ENCODE results near the gene SARDH. TPM values are rescaled to one million over a fixed set of nuclear protein-coding genes. Genes with fewer than 3 reads are reported as not detected.

Gene SARDH
- polyA plus RNA-seq, 2 donors = 0.20 TPM

DNA sequence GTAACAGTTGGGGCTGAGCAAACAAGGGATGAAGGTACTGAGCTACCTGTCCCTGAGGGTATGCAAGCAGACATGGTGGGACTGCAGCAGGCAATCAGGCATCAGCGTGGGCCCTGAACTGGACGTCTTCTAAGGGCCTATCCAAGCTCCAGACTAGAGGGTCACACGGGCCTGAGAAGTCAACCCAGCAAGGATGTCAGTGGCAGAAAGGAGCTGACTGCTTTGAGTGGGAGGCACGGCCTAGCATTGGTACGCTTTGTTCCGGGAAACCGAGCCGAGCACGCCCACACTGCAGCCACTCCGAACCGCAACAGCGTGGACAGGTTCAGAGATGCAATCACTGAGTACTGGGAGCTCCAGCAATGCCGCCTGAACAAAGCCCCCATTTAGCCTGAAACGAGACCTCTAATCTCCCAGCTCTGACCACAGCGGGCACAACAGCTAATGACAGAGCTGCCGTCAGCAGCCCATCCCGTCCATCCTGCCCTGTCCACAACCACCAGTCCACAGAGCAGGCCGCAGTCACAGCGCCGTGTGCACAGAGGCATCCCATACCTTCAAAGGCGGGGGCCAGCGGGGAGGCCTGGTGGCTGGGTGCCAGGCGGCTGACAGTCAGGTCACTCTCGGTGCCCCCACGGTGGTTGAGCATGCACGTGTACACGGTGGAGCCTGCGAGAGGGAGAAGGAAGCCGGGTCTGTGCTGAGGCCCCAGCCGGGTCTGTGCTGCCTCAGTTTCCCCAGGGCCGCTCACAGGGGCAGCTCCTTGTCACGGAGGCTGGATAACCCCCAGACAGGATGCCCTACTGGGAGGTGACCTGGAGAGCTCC lies 44.2 kb downstream of the SARDH start:
- H3K27me3 ChIP-seq (ENCODE audit: control insufficient read depth in 1 of 2, insufficient read depth in 2 of 2, low read length in 2 of 2) = no peaks in the 10 kb centered on the region
- H3K4me3 ChIP-seq (ENCODE audit: low read depth in 1 of 2, low read length in 2 of 2) = no peak overlapping the region
- H3K27ac ChIP-seq (ENCODE audit: low read depth in 2 of 2, low read length in 1 of 2) = no peak overlapping the region
- no peaks in the 10 kb centered on the region for H3K9me3 ChIP-seq (ENCODE audit: control insufficient read depth in 2 of 2, insufficient read depth in 1 of 2, low read depth in 1 of 2, low read length in 1 of 2)
- H3K4me1 ChIP-seq (ENCODE audit: control insufficient read depth in 2 of 2, insufficient read depth in 2 of 2, low read length in 1 of 2) = no peaks in the 10 kb centered on the region
- no peaks in the 10 kb centered on the region for H3K36me3 ChIP-seq (ENCODE audit: control insufficient read depth in 2 of 2, insufficient read depth in 2 of 2, low read length in 1 of 2)
- 90 to 91% methylated on average over 28 to 32 of the region's 32 CpGs for WGBS, 2 donors

DNA sequence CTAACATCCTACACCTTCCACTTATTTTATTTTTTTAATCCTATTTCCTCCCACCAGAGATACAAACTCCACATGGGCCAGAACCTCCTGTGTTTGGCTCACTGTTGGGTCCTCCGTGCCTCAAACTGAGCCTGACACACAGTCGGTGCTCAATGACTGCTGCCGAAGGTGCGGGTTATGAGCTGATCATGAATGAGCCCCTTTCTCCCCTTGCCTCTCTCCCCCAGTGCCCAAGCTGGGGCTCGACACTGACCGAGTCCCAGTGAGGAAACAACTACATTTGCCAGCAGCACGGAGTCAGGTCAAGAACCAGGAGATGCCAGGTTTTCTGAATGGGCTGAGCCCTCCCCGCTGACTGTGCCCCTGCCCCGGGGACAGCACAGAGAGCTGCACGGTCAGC lies 45.0 kb downstream of the SARDH start:
- Histone ChIP-seq H3K9me3 (ENCODE audit: control insufficient read depth in 2 of 2, insufficient read depth in 1 of 2, low read depth in 1 of 2, low read length in 1 of 2) (peaks cover 0 to 2% of the 10 kb centered on the region in 2 donors), H3K4me1 (ENCODE audit: control insufficient read depth in 2 of 2, insufficient read depth in 2 of 2, low read length in 1 of 2) (no peaks in the 10 kb centered on the region), H3K27me3 (ENCODE audit: control insufficient read depth in 1 of 2, insufficient read depth in 2 of 2, low read length in 2 of 2) (no peaks in the 10 kb centered on the region), H3K27ac (ENCODE audit: low read depth in 2 of 2, low read length in 1 of 2) (no peak overlapping the region), H3K4me3 (ENCODE audit: low read depth in 1 of 2, low read length in 2 of 2) (no peak overlapping the region), H3K36me3 (ENCODE audit: control insufficient read depth in 2 of 2, insufficient read depth in 2 of 2, low read length in 1 of 2) (no peaks in the 10 kb centered on the region)
- 93 to 95% methylated on average over 10 of the region's 10 CpGs for WGBS, 2 donors

DNA sequence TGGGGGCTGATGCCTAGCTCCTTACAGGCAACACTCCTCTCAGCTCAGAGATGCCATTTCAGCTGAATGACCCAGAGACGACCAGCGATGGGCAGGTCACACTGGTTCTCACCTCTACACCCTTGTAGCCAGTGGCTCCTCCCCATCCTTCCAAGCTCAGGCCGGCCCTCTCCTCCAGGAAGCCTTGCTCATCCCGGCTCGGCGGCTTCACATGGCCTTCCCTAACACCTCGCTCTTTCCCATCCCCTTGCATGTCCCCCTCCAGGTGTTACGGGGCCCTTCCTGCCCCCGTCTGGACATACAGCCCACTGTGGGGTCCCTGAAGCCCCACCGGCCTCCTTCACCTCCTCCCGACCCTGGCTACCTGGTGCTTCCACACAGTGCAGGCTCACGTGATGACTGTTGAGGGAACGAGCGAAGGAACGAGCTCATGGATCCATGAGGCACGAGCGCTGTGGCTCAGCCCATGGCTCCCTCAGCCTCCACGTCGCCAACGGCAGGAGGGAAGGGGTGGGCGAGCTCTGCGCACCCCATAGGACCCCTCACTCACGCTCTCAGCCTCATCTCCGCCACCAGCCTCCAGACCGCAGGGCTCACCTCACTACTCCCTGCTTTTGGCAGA lies 45.7 kb downstream of the SARDH start:
- H3K36me3 ChIP-seq (ENCODE audit: control insufficient read depth in 2 of 2, insufficient read depth in 2 of 2, low read length in 1 of 2) = no peaks in the 10 kb centered on the region
- no peak overlapping the region for H3K27ac ChIP-seq (ENCODE audit: low read depth in 2 of 2, low read length in 1 of 2)
- no peak overlapping the region for H3K4me3 ChIP-seq (ENCODE audit: low read depth in 1 of 2, low read length in 2 of 2)
- WGBS, 2 donors = 91 to 92% methylated on average over 25 of the region's 25 CpGs
- no peaks in the 10 kb centered on the region for H3K27me3 ChIP-seq (ENCODE audit: control insufficient read depth in 1 of 2, insufficient read depth in 2 of 2, low read length in 2 of 2)
- no peaks in the 10 kb centered on the region for H3K4me1 ChIP-seq (ENCODE audit: control insufficient read depth in 2 of 2, insufficient read depth in 2 of 2, low read length in 1 of 2)
- H3K9me3 ChIP-seq (ENCODE audit: control insufficient read depth in 2 of 2, insufficient read depth in 1 of 2, low read depth in 1 of 2, low read length in 1 of 2) = peaks cover 0 to 2% of the 10 kb centered on the region in 2 donors

DNA sequence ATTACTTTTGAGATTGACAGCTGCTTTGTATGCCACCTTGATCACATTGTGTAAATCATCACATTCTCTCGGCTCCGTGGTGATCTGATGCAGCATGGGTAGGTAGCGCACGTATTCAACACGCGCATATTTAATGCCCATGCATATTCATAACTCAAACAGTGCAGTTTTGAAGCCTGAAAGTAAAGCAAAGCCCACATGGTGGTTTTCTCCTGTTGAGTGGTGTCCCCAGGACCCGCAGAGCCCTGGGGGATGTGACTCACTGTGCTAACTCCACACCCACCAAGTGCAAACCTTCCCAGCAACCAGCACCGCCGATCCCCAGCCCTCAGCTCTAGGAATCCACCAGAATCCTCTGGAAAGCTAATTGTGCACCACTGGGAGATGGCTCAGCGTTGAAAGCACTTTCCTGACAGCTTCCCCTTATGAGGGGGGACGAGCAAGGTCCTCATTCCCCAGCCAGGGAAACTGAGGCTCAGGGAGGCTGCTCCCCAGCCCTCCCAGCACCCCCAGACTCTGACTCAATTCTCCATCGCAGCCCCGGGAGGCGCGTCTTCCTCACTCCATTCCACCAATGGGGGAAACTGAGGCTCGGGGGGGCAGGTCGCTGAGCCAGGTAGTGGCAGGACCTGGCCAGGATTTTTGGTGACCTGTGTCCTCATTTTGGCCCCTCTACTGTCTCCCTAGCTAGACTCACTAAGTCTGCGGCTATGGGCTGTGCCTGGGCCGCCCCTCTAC lies 46.4 kb downstream of the SARDH start:
- Histone ChIP-seq H3K27ac (ENCODE audit: low read depth in 2 of 2, low read length in 1 of 2) (no peak overlapping the region), H3K4me3 (ENCODE audit: low read depth in 1 of 2, low read length in 2 of 2) (no peak overlapping the region), H3K4me1 (ENCODE audit: control insufficient read depth in 2 of 2, insufficient read depth in 2 of 2, low read length in 1 of 2) (no peaks in the 10 kb centered on the region), H3K9me3 (ENCODE audit: control insufficient read depth in 2 of 2, insufficient read depth in 1 of 2, low read depth in 1 of 2, low read length in 1 of 2) (peaks cover 0 to 2% of the 10 kb centered on the region in 2 donors), H3K27me3 (ENCODE audit: control insufficient read depth in 1 of 2, insufficient read depth in 2 of 2, low read length in 2 of 2) (no peaks in the 10 kb centered on the region), H3K36me3 (ENCODE audit: control insufficient read depth in 2 of 2, insufficient read depth in 2 of 2, low read length in 1 of 2) (no peaks in the 10 kb centered on the region)
- 78 to 80% methylated on average over 19 of the region's 19 CpGs for WGBS, 2 donors

- Histone ChIP-seq H3K27me3 (ENCODE audit: control insufficient read depth in 1 of 2, insufficient read depth in 2 of 2, low read length in 2 of 2) (no peaks in the 10 kb centered on the region), H3K9me3 (ENCODE audit: control insufficient read depth in 2 of 2, insufficient read depth in 1 of 2, low read depth in 1 of 2, low read length in 1 of 2) (peaks cover 0 to 2% of the 10 kb centered on the region in 2 donors)
- 65 to 74% methylated on average over 4 of the region's 4 CpGs for WGBS, 2 donors
Observed at GRCh38 chr9:133691191-133691590, 47.0 kb downstream of the SARDH start.

GRCh38 chr9:133690081-133690561 lies 48.0 kb downstream of the SARDH start:
- Histone ChIP-seq H3K9me3 (ENCODE audit: control insufficient read depth in 2 of 2, insufficient read depth in 1 of 2, low read depth in 1 of 2, low read length in 1 of 2) (peaks cover 0 to 2% of the 10 kb centered on the region in 2 donors), H3K4me1 (ENCODE audit: control insufficient read depth in 2 of 2, insufficient read depth in 2 of 2, low read length in 1 of 2) (no peaks in the 10 kb centered on the region), H3K4me3 (ENCODE audit: low read depth in 1 of 2, low read length in 2 of 2) (no peak overlapping the region), H3K27me3 (ENCODE audit: control insufficient read depth in 1 of 2, insufficient read depth in 2 of 2, low read length in 2 of 2) (no peaks in the 10 kb centered on the region), H3K36me3 (ENCODE audit: control insufficient read depth in 2 of 2, insufficient read depth in 2 of 2, low read length in 1 of 2) (no peaks in the 10 kb centered on the region), H3K27ac (ENCODE audit: low read depth in 2 of 2, low read length in 1 of 2) (no peak overlapping the region)
- 72 to 77% methylated on average over 11 of the region's 11 CpGs for WGBS, 2 donors

More at GRCh38 chr9:133691191-133691590, 47.0 kb downstream of the SARDH start:
- Histone ChIP-seq H3K36me3 (ENCODE audit: control insufficient read depth in 2 of 2, insufficient read depth in 2 of 2, low read length in 1 of 2) (no peaks in the 10 kb centered on the region), H3K27ac (ENCODE audit: low read depth in 2 of 2, low read length in 1 of 2) (no peak overlapping the region), H3K4me1 (ENCODE audit: control insufficient read depth in 2 of 2, insufficient read depth in 2 of 2, low read length in 1 of 2) (no peaks in the 10 kb centered on the region), H3K4me3 (ENCODE audit: low read depth in 1 of 2, low read length in 2 of 2) (no peak overlapping the region)

DNA sequence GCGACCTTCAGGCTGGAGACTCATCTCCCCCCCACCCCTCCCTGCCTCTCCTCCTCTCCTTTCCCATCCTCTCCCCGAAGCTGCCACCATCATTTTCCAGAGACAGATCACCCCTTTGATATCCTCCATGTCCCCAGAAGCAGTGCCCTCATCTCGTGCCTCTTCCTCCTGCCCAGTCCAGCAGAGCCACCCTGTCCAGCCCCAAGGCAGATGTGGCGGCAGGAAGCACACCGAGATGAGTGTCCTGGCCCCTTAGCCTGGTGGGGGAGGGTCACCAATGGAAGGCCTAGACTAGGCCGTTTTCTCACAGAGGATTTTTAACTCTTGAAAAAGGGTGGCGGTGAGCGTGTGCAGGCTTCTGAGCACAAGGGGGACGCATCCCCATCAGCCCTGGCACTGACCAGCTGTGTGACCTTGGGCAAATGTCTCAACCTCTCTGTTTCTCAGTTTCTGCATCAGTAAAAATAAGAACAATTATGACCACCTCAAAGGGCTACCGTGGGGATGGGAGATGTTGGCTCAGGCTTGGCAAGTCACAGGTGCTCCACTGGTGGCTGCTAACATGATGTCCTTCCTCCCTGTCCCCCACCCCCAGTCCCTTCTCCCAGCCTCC lies 48.9 kb downstream of the SARDH start:
- no peaks in the 10 kb centered on the region for H3K4me1 ChIP-seq (ENCODE audit: control insufficient read depth in 2 of 2, insufficient read depth in 2 of 2, low read length in 1 of 2)
- no peaks in the 10 kb centered on the region for H3K36me3 ChIP-seq (ENCODE audit: control insufficient read depth in 2 of 2, insufficient read depth in 2 of 2, low read length in 1 of 2)
- H3K4me3 ChIP-seq (ENCODE audit: low read depth in 1 of 2, low read length in 2 of 2) = no peak overlapping the region
- 84 to 85% methylated on average over 9 to 10 of the region's 10 CpGs for WGBS, 2 donors
- H3K27ac ChIP-seq (ENCODE audit: low read depth in 2 of 2, low read length in 1 of 2) = no peak overlapping the region
- peaks cover 0 to 2% of the 10 kb centered on the region in 2 donors for H3K9me3 ChIP-seq (ENCODE audit: control insufficient read depth in 2 of 2, insufficient read depth in 1 of 2, low read depth in 1 of 2, low read length in 1 of 2)
- H3K27me3 ChIP-seq (ENCODE audit: control insufficient read depth in 1 of 2, insufficient read depth in 2 of 2, low read length in 2 of 2) = no peaks in the 10 kb centered on the region

DNA sequence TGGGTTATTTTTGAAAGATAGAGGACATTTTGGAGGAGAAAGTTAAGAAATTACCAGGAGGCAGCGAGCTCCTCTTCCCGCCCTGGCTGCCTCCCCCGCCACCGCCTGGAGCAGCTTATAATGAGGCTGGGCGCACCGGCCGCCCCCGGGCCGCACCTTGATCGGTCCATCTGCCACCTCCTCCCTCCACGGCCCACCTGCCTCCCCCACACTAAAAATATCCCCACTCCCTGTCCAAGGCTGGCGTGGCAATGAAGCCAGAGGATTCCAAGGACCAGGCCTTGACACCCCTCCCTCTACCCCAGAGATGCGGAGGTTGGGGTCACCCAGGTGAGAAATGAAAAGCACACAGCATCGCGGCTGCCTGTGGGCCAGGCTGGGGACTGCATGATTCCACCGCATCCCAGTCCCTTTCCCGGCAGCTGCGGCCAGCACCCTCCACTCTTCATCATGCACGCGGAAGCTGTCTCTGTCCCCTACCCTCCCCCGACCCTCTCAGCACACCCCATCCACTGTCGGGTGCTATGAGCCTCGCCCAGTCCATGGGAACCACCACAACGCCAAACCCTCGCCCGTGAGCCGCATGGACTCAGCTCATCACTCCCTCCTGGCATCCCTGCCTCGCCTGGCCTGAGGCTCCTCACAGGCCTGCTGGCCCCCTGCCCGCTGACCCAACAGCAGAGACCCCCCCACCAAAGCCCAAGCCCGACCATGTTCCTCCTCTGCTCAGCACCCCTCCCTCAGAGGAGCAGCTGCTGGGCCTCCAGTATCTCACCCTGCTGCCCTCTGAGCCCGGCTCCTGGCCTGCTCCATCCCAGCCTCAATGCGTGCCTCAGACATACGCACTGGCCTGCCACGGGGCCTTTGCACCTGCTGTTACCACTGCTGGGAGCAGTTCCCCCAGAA lies 50.0 kb downstream of the SARDH start:
- 84 to 87% methylated on average over 34 of the region's 34 CpGs for WGBS, 2 donors
- H3K4me1 ChIP-seq (ENCODE audit: control insufficient read depth in 2 of 2, insufficient read depth in 2 of 2, low read length in 1 of 2) = peaks cover 0 to 3% of the 10 kb centered on the region in 2 donors

More for the DNA sequence above, 50.0 kb downstream of the SARDH start:
- Histone ChIP-seq H3K27ac (ENCODE audit: low read depth in 2 of 2, low read length in 1 of 2) (no peak overlapping the region), H3K4me3 (ENCODE audit: low read depth in 1 of 2, low read length in 2 of 2) (no peak overlapping the region), H3K9me3 (ENCODE audit: control insufficient read depth in 2 of 2, insufficient read depth in 1 of 2, low read depth in 1 of 2, low read length in 1 of 2) (peaks cover 0 to 2% of the 10 kb centered on the region in 2 donors), H3K27me3 (ENCODE audit: control insufficient read depth in 1 of 2, insufficient read depth in 2 of 2, low read length in 2 of 2) (no peaks in the 10 kb centered on the region), H3K36me3 (ENCODE audit: control insufficient read depth in 2 of 2, insufficient read depth in 2 of 2, low read length in 1 of 2) (no peaks in the 10 kb centered on the region)
